ENCODE data around the gene PIAS1.

- no peak for TF ChIP-seq CTCF (IDR thresholded peaks at IDR 0.05)
- no peak for TF ChIP-seq POLR2A (IDR thresholded peaks at IDR 0.05)
Observed at GRCh38 chr15:68023307-68024101, 30.6 kb upstream of the PIAS1 start.
